Mucosa of gallbladder (tissue), 1 donor: ENCODE data around the gene TCAIM. TPM values are rescaled to one million over a fixed set of nuclear protein-coding genes. Genes with fewer than 3 reads are reported as not detected.

Experiments used
- DNase-seq: peaks from one replicate; pipeline ENCODE4 v3.0.0-alpha.2; 2020; ENCODE audit warnings: low spot score
- total RNA-seq: library from RNA; stranded (reverse); gene quantifications from one replicate; pipeline ENCODE4 v1.2.1, GENCODE V29; 2021
- donor health status: DM: no; HTN: no; CAD: no.

TCAIM gene, protein sequence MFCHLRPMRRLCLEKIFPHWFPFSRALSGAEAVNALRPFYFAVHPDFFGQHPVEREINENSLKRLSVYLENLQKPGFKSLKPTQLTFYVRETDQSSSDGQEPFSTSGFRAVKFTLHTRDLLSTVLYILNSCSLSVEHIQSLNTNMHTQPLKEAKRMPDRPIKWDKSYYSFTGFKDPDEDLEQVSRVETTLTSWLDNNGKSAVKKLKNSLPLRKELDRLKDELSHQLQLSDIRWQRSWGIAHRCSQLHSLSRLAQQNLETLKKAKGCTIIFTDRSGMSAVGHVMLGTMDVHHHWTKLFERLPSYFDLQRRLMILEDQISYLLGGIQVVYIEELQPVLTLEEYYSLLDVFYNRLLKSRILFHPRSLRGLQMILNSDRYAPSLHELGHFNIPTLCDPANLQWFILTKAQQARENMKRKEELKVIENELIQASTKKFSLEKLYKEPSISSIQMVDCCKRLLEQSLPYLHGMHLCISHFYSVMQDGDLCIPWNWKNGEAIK
- 31.3 TPM for total RNA-seq

DNA sequence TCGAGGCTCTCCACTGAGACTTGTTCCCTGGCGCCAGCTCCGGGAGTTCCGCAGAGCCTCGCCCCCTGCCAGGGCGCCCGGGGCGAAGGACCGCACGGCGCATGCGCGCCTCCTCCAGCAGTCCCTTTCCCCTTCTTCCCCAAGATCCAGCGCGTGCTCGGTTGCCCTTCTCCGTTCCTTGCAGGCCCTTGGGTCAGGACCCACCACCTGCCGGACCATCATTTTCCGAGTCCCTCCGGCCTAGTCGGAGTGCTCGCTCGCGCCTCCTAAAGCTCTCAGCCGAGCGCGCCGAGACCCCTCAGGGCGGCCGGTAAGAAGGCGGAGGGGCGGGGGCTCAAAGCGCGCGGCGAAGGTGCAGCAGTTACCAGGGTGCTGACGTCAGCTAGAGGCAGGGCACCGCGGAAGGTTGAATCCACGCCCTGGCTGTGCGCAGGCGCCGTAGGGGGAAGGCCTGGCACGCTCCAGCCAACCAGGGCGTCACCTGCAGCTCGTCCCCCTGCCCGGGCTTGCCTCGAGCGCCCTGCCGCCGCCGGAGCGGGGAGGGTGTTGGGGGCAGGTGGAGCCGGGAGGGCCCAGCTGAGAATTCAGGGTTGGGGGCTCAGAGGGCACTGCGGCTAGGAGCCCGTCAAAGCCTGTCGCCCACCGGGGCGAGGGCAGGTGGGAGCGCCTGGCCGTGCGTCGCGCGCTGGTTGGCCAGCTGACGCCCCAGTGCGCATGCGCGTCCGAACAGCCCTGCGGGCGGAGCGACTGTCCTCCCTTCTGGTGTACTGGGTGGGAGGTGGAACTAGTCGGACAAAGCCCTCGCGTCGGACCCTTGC lies at the start of gene TCAIM:
TCAIM (plus strand) TSS at position 757 of the 818 bp plus-strand sequence. CDS start 16,017 bp downstream, outside the sequence.
- DNase-seq = peak; percentile 99

DNA sequence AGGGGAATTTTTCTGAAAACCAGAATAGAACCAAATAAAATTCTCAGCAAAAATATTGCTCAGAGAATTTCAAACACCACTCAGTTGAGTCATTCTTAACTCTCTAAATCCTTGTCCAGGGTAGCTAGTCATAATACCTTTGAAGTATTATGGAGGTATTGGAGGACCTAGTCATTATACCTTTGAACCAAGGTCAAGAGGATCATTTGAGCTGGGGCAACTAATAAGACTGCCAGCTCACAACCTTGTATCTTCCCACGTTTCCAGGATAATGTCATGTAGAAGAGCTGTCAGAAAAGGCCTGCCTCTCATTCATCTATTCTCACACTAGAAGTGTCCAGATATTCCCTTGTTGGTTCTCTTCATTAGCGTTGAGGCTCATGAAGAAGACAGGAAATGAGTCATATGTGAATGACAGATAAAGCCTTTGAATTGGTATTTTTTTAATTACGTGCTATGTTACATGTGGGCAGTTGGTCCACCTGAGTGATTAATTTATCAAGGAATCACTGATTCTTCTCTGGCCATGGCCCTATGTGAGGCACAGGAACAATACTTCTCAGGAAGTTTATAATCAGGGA lies 48.6 kb upstream of the TCAIM start:
- DNase-seq = no peak

DNA sequence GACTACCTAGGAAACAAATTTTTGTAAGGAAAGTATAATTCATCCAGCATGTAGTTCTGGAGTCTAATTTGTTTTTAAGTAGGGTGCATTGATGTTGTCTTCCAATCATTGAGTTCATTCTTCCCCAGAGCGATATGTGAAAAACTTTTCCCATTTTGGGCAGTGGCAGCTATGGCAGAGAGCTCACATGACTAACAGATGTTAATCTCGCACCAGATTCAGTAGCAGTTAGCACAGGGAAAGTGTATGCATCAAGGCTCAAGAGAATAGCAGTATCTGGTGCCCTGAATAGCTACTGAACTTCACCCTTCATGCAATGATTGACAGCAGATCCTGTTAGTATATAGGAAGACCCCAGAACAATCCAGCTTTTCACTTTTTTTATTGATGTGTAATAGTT lies 46.3 kb upstream of the TCAIM start:
- DNase-seq = no peak

DNA sequence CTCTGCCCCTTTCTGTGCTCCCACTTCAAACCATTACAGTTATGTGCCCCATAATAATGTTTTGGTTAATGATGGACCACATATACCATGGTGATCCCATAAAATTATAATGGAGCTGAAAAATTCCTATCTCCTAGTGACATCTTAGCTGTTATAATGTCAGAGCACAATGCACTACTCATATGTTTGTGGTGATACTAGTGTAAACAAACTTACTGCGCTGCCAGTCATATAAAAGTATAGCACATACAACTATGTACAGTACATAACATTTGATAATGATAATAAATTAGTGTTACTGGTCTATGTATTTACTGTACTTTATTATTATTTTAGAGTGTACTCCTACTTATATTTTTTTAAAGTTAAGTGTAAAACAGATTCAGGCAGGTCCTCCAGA lies 45.6 kb upstream of the TCAIM start:
- no peak for DNase-seq

DNA sequence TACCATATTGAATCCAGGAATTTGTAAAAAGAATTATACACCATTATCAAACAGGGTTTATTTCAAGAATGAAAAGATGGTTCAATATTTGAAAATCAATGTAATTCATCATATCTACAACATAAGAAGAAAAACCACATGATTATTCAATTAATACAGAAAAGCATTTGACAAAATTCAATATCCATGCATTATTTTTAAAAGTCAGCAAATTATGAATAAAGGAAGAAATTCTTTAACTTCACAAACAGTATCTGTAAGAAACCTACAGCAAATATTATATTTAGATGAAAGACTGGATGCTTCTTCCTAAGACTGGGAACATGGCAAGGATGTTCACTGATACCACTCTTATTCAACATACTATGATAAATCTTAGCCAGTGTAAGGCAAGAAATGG lies 41.3 kb upstream of the TCAIM start:
- no peak for DNase-seq

DNA sequence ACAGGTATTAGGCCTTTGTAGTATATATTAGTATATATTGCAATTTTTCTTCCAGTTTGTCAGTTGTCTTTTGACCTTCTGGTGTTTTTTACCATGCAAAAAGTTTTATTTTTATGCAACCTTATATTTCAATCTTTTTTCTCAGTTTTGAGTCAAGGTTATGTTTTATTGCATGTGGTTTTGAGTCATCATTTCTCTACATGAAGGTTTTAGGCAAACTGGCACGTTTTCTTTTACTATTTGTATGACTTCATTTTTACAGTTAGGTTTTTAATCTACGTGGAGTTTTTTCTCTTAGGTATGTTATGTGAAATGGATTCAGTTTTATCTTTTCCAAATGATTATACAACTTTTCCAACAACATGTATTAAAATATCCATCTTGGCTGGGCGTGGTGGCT lies 36.8 kb upstream of the TCAIM start:
- no peak for DNase-seq

DNA sequence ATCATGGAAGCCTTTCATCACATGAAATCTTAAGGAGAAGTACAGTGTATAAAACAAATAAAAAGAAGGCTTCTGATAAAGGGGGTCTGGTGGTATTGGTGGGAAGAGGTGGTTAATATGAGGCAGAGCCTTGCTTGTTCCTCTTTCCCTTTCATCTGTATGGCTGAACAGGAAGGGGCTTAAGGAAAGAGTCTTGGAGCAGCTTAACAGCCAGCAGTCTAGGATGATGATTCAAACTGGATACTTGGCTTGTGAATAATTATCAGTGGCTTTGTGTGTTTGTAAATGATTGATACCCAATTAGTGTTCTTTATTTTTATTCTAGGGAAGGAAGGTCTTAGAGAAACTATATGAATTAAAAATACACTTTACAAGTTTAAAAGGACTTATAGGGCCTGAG lies 29.1 kb upstream of the TCAIM start:
- DNase-seq = no peak

DNA sequence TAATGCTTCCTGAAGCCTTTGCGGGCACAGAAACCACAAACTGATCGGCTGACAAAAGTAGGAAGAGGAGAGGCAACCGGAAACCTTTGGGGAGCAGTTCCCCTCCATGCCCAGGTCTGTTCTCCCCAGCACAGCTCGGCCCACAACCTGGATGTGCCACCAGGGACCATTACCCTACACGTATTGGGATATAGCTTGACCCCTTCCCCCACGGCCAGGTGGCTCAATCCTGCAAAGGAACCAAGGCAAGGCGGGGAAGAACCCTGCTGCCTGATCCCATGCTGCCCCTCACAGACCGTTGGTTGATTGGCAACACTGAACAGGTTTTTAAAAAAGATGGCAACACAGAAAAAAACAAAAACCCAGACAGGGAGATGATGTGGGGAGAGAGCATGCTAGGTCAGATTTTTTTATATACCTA lies 19.7 kb upstream of the TCAIM start:
- no peak for DNase-seq

DNA sequence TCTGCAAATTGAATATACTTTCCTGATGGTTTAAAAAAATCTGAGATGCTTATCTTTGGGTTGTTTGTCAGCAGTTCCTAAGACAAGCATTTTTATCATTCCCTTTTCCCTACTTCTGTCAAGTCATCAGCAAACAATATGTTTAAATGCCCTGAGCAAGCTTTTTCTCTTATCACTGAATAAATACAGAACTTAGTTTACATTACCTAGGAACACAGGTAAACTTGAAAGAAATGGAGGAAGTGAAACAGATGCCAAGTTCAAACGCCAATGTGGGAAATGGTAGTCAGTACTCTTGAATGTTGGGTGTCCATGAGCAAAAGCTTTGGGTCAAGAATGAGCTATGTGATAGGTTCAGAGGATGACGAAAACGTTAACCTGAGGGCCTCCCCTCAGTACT lies 17.2 kb upstream of the TCAIM start:
- peak; percentile 45 for DNase-seq

DNA sequence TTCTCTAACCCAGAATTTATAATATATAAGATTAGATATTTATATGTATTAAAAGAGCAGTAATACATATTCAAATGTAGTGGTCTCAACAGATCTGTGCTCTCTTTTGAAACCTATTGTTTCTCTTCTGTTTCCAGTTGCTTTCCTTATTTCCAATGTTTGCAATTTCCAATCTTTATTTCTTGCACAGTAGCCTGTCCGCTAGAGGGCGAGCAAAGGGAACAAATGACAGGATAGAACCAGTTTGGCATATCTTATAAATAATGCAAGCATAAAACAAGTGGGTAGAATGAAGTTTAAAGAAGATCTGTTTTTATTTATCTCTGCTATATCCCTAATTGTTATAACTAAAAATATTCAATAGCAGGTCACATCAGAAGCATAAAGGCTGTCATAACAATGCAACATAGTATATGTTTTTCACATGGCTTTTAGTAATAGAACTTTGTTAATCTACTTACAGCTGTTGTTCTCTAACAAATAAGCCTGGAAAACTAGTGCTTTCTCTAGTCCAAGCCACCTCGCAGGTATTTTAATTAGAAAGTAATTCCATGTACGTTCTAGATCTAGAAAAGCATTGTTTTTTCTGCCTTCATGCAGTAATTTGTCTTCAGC lies 15.1 kb upstream of the TCAIM start:
- DNase-seq = peak; percentile 69

DNA sequence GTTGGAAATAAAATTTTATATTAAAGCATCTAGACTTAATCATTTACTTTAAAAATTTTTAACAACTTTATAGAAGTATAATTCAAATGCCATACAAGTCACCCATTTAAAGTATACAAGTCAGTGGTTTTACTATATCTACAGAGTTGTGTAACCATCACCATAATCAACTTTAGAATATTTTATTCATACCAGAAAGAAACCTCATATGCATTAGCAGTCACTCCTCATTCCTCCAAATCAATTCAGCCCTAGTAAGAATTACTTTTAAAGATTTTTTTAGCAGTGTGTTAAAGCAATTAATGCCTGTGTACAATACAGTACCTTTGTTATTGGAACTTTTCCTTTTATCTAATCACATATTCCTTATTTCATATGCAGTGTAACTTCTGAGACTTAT lies 14.0 kb upstream of the TCAIM start:
- no peak for DNase-seq

DNA sequence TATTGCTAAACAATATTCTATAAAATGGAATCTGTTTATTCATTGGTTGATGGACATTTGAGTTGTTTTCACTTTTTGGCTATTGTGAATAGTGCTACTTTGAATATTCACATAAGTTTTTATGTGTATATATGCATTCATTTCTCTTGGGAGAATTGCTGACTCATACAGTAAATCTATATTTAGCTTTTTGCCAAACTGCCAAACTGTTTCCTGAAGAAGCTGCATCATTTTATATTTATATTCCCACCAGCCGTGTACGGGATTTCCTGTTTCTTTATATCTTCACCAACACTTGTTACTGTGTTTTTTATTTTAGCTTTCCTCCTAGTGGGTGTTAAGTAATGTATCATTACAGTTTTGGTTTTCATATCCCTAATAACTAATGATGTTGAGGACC lies 12.5 kb upstream of the TCAIM start:
- DNase-seq = no peak

DNA sequence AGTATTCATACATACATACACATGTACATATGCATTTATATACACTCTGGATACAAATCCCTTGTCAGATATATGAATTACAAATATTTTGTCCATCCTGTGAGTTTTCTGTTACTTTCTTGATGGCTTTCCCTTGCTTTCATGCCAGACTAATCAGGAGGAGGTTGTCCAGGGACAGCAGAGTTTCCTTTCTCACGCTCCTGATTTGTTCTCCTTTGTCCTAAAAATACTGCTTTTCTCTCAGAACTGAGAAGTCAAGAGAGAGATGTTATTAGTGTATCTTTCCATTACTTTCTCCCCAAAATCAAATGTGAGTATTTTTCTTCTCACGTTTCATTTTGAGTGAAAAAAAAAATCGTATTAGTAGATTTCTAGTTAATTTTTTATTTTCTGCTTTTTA lies 12.1 kb upstream of the TCAIM start:
- no peak for DNase-seq

DNA sequence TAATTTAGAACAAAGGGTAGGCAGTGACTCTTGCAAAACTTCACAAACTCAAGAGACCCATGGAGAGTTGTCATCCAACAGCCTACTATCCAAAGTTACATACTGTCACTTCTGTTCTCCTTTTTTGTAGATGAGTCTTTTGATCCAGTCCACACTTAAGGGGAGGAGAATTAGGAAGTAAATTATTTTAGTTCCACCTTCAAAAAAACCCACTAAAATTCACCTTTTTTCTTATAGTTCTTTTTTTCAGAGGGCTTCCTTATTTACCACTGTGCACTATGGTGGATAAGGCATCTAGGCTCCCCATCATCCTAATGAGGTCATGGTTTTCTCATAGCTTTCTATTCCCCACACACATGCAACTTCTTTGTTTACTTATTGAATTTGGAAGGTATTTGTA lies 8.6 kb upstream of the TCAIM start:
- DNase-seq = no peak

DNA sequence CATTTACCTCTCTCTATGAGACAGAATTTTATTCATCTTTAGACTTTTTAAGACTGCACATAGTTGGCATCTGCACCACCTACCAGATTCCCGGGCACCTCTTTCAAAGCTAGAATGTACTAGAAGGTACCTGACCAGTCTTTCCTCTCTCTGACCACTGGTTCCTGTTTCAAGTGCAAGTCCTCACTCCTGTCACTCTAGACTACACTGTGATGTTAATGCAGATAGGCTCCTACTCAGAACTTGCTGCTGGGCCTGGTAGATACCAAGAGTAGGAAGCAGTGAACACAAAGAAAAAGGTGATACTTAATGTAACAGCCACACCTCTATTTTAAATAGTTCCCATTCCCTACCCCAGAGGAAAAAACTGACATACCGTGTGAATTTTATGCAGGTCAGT lies 8.1 kb upstream of the TCAIM start:
- no peak for DNase-seq

DNA sequence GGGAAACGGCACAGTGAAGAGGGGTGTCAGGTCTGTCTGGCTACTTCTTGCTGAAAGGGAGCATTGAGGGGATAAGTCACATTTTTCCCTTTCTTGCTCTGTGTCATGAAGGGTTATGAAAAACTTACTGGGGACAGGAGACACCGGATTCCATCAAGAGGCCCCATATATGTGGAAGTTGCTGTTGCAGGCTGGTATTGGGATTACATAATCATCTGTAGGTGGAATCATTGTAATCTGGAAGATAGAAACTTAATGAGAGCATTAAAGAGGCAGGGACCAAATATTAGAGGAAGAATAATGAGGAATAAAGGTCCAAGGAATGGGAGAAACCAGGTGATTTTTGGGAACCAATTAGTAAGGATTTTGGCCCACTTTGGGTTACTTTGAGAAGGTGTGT lies 4.2 kb upstream of the TCAIM start:
- no peak for DNase-seq

DNA sequence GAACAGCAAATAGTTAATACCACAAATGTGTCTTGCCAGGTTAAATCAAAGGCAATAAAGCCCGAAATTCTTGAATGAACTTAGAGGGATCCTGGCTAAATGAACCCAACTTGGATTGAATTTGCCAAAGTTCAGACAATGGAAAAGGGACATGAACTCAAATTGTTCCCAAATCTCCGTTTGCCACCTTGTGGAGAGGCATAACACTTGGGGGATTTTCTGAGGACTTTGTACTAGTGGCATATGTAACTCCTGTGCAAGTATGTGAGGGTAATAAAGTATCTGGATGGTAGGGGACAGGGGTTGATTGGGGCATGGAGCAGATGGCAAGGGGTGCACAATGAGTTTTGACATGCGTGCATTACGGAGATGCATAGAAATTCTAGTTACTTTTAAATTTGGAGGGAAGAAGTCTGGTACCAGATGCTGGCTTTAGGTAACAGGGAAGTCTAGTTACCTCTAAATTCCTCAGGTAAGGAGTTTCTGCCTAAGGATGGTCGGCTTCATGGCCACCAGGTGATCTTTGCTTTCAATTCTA lies 1.2 kb upstream of the TCAIM start:
- no peak for DNase-seq

DNA sequence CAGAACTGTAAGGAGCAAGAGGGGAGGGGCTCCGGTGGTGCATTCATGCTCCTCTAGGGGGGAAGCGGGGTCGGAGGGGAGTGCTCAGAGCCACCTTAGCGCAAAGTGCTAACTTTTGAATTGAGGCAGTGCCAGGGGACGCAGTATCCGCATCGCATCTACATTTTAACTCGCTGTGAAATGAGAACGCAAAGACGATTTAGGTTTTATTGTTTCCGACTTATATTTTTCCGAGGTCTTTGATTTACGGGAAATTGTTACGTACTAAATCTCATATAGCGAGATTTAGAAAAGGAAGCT lies 212 bp downstream of the TCAIM start:
- DNase-seq = no peak

DNA sequence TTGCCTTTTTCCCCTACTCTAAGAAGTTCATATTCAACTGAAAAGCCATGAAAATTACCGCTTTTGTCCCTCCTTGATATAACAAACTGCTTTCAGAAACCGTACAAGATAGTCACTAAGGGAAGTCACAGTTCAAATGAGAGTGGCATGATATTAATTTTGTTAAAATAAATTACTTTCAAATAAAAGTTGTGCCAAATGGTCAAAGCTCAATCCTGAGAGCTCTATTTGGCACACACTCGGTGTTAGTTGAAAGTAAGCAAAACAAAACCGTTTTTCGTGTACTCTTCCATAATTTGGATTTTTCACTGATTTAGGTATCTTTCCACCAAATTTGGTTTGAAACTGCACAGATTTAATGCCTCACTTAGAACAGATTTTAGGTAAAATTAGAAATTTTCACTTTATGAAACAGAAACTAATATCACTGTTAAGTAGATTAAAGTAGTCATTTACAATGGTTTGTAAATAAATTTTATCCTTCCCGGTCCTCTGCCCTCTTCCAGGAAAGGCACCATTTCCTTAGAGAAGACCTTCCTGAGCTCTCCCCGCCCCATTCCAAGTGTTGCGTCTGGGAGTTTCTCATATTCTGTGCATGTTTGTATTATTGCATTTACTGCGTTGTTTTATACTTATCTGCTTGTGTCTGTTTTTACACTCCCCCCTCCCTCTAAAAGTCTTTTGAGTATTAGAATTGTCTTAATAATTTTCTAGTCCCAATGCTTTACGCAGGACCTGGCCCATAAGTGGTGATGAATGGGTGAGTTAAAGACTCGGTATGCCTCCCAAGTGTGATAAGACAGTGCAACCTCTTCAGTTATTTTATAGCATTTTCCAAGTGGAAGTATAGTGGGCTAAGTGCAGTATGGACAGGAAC lies 853 bp downstream of the TCAIM start:
- no peak for DNase-seq

DNA sequence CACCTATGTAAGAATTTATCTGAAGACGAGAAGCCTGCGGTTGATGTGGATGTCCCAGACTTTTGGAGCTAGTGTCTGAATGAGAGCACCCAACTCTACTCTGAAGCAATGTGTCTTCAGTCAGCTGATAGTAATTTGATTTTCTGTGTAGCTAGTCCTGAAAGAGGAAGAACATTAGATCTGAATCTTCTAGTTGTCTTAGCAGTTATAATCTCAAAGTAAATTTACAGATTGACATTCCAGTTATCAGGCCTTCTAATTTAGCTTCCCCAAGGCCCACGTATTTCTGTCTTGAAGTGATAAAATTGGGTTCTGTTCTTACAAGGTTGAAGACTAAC lies 1.5 kb downstream of the TCAIM start:
- DNase-seq = no peak

DNA sequence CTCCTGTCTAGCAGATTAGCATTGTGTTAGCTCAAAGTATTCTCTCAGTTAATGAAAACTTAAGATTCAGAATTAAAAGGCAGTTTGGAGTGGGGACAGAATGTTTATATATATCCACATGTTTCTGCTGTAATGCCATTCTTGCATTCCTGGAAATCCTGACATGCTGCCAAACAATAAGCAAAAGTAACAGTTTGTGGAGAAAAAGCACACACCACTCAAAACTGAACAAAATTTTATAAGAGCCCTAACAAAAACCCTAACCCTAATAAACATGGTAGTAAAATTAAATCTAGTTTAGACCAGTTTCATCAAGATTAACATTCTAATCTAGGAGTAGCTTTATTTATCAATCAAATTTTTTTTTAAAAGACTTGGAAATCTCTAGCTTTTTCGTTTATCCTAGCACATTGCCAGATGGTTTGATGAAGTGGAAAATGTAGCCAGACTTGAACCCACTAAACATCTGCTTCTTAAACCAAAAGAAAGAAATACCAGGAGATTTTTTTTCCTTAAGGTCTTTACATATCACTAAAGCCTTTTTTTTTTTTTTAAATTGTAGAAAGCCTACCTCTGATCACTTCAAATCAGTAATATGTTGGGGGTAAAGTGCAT lies 3.7 kb downstream of the TCAIM start:
- no peak for DNase-seq
